ENCODE measurements around the gene ZNF366.

- TF ChIP-seq CTCF (IDR thresholded peaks at IDR 0.05) (no peak), POLR2A (IDR thresholded peaks at IDR 0.05) (no peak), EP300 (IDR thresholded peaks at IDR 0.05) (no peak), POLR2AphosphoS5 (IDR thresholded peaks at IDR 0.05) (no peak)
Measured at GRCh38 chr5:72540759-72541438, 33.7 kb upstream of the ZNF366 start.
